HG02571 (cell line): Measurements from ENCODE around the gene CACNA1H.

ENCODE experiments used
- ATAC-seq: cut with Tn5 transposase; IDR thresholded peaks from one replicate; pipeline ENCODE4 v1.9.1; 2021; ENCODE audit warnings: mild to moderate bottlenecking, moderate library complexity; ENCODE audit not compliant: unreplicated experiment

CACNA1H gene

GRCh38 chr16:1140582-1141162 lies 12.2 kb upstream of the CACNA1H start:
- no peak for ATAC-seq

GRCh38 chr16:1141191-1141590 lies 11.7 kb upstream of the CACNA1H start:
- ATAC-seq: no peak

- no peak for ATAC-seq
Measured at GRCh38 chr16:1141716-1142115, 11.2 kb upstream of the CACNA1H start.

- no peak for ATAC-seq
Measured at GRCh38 chr16:1142911-1143310, 10.0 kb upstream of the CACNA1H start.

GRCh38 chr16:1143761-1144450 lies 9.0 kb upstream of the CACNA1H start:
- ATAC-seq: no peak

GRCh38 chr16:1144476-1145382 lies 8.2 kb upstream of the CACNA1H start:
- ATAC-seq: no peak

GRCh38 chr16:1145383-1146100 lies 7.4 kb upstream of the CACNA1H start:
- ATAC-seq: no peak

- no peak for ATAC-seq
Measured at GRCh38 chr16:1146409-1146808, 6.5 kb upstream of the CACNA1H start.

GRCh38 chr16:1147027-1147426 lies 5.9 kb upstream of the CACNA1H start:
- no peak for ATAC-seq

- no peak for ATAC-seq
Measured at GRCh38 chr16:1149101-1149636, 3.7 kb upstream of the CACNA1H start.

- no peak for ATAC-seq
Measured at GRCh38 chr16:1150511-1150982, 2.4 kb upstream of the CACNA1H start.

- ATAC-seq: no peak
Measured at GRCh38 chr16:1151424-1152122, 1.3 kb upstream of the CACNA1H start.

- no peak for ATAC-seq
Measured at GRCh38 chr16:1152123-1152638, 725 bp upstream of the CACNA1H start.

GRCh38 chr16:1153480-1154160 lies 714 bp downstream of the CACNA1H start:
- no peak for ATAC-seq

GRCh38 chr16:1154291-1154886 lies 1.5 kb downstream of the CACNA1H start:
- ATAC-seq: no peak

GRCh38 chr16:1154887-1155331 lies 2.0 kb downstream of the CACNA1H start:
- no peak for ATAC-seq

GRCh38 chr16:1155353-1156054 lies 2.6 kb downstream of the CACNA1H start:
- no peak for ATAC-seq
